HG03045 (cell line): Measurements from ENCODE around the gene NEDD1.

ENCODE experiments used
- ATAC-seq: cut with Tn5 transposase; IDR thresholded peaks from one replicate; pipeline ENCODE4 v1.9.1; 2021; ENCODE audit warnings: mild to moderate bottlenecking, moderate library complexity; ENCODE audit not compliant: unreplicated experiment

The NEDD1 gene

DNA sequence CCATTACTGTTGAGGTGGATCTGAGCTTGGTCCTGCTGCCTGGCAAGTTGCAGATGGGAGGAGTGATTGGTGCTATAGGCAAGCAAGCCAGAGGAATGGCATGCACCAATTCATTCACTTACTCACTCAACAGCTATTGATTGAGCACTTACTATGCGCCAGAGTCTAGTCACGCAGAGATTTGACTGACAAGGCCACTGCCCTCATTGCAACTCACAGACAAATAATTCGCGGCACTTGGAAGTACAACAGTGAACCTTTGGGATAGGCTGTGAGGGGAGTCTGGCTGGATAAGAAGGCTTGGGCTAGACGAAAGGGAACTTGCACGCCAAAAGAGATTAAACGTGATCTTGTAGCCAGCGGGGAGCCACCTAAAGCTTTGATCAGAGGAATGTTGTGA, 96.2 kb downstream of the NEDD1 start:
- ATAC-seq: no peak
